ENCODE data around the gene SLC29A1. TPM values are rescaled to one million over a fixed set of nuclear protein-coding genes. Genes with fewer than 3 reads are reported as not detected.

The SLC29A1 gene
- total and polyA plus RNA-seq, 11 donors, result 48.0 to 319 (median 131) TPM

- TF ChIP-seq POLR2A (IDR thresholded peaks at IDR 0.05) (no peak), CTCF (IDR thresholded peaks at IDR 0.05) (no peak)
- Histone ChIP-seq H3K4me3 (peak overlapping the region; percentile 39 to 88 (median 72)), H3K9me3 (no peaks in the 10 kb centered on the region), H3K4me1 (peaks cover 9 to 95% (median 83%) of the 10 kb centered on the region in 12 donors), H3K27me3 (no peaks in the 10 kb centered on the region), H3K36me3 (no peaks in the 10 kb centered on the region), H3K27ac (peak overlapping the region; percentile 54 to 99 (median 92))
- ATAC-seq (no peak), DNase-seq (peak in 1 of 5 donors; percentile 33)
- intact Hi-C loops (cut with DNase I), result loop anchor here in 1 of 10 donors (5.0 kb wide), 1 partner anchor 45 kb away; no protein-coding TSS in a partner anchor
- WGBS, 4 donors, result 14 to 21% (median 19%) methylated on average over 26 of the region's 26 CpGs
Observed at GRCh38 chr6:44222486-44223318, 693 bp upstream of the SLC29A1 start.

GRCh38 chr6:44224029-44224964 is 902 bp downstream of the SLC29A1 start:
- ATAC-seq (no peak), DNase-seq (peak in 1 of 5 donors; percentile 61)
- Histone ChIP-seq H3K9me3 (no peaks in the 10 kb centered on the region), H3K36me3 (peaks cover 0 to 7% (median 0%) of the 10 kb centered on the region in 9 donors), H3K4me1 (peaks cover 9 to 94% (median 82%) of the 10 kb centered on the region in 12 donors), H3K27ac (peak overlapping the region; percentile 54 to 99 (median 92)), H3K27me3 (no peaks in the 10 kb centered on the region), H3K4me3 (peak overlapping the region; percentile 39 to 88 (median 72))
- 2 to 9% (median 7%) methylated on average over 10 to 18 of the region's 18 CpGs for WGBS, 4 donors
- TF ChIP-seq CTCF (IDR thresholded peaks at IDR 0.05) (peak in 1 of 12 donors; percentile 10), POLR2A (IDR thresholded peaks at IDR 0.05) (no peak)
- intact Hi-C loops (cut with DNase I), result loop anchor here in 1 of 10 donors (5.0 kb wide), 1 partner anchor 47 kb away; no protein-coding TSS in a partner anchor

- Histone ChIP-seq H3K4me3 (peak overlapping the region in 6 of 12 donors; percentile 3 to 88 (median 75)), H3K27me3 (no peaks in the 10 kb centered on the region), H3K27ac (peak overlapping the region in 11 of 12 donors; percentile 81 to 99 (median 93)), H3K9me3 (no peaks in the 10 kb centered on the region), H3K36me3 (peaks cover 0 to 13% (median 6%) of the 10 kb centered on the region in 9 donors), H3K4me1 (peaks cover 9 to 97% (median 81%) of the 10 kb centered on the region in 12 donors)
- intact Hi-C loops (cut with DNase I), result loop anchor here in 1 of 10 donors (5.0 kb wide), 1 partner anchor 48 kb away; no protein-coding TSS in a partner anchor
- WGBS, 4 donors, result 60 to 80% (median 64%) methylated on average over 4 of the region's 4 CpGs
- TF ChIP-seq POLR2A (IDR thresholded peaks at IDR 0.05) (no peak), CTCF (IDR thresholded peaks at IDR 0.05) (no peak)
- ATAC-seq (no peak), DNase-seq (no peak)
Observed at GRCh38 chr6:44224965-44225305, 1.5 kb downstream of the SLC29A1 start.
